OCI-M2 (cell line): ENCODE measurements around the gene SELPLG.
"Not testable (repeated sequence)": the region's sequence is repeated elsewhere in the genome, so short reads cannot be mapped to it uniquely, and the experiment has no call there.

Experiments
- DNase-seq: peaks from one replicate; lab custom pipeline; 2025; ENCODE audit not compliant: unreplicated experiment; lab: John Stamatoyannopoulos, UW

Gene SELPLG

DNA sequence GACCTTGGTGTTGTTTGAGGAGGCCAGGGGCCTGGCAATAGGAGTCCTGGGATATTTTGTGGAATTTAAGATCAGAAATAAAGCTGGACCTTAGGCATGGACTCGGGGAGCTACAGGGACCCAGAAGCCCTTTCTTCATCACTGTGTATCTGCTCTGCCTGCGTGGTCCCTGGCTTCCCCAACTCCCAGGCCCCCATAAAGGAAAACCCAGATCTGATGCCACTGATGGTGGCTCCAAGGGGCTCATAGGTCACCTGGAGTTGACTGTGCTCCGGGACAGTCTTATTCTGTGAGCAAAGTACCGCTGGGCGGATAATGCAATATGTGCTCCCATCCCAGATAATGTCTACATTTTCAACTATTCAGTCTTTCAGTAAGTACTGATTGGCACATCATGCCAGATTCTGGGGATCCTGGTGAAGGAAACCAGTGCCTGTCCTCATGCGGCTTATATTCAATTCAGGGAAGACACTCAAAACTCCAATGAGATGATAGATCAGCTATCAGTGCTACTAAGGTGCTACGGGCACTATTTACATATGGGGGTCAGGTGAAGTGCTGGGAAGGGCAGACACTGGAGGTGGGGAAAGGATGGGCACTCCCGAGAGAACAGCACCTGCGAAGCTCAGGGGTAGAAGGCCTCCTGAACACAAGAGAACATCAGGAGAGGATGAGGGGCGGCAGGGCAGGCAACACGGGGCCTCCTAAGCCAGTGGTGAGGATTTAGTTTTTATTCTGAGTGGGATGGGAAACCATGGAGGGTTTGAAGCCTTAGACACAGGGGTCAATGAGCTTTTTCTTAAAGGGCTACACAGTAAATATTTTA, 5.5 kb upstream of the SELPLG start:
- no peak for DNase-seq

DNA sequence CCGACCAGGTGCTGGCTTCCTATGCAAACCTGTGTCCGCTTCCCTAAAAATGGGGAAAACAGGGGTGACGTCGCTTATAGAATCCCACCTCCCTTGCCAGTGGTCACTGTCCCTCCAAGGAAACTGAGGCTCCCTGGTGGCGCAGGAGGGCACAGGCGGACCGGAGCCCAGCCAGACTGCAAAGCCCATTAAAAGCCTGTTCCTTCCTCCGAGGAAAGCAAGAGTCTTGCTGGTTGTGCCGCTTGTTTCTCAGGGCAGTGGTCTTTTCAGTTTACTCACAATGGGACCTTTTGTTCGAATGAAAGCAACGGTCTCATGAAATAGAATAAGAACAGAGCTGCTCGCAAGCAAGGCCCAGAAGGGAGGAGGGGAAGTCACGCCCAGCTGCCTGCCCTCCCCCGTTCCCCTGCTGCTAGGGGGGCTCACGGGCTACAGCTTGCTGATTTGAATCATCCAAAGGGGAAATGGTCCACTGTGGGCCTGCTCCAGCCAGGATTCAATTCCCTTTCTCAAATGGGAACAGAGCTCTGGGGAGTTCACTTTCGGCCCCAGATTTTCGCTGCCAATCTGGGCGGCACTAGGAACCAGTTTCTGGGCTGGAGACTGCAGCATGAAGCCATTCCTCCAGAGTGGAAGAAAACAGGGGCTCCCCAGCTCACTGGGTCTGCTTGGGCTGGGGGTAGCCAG, 4.6 kb upstream of the SELPLG start:
- no peak for DNase-seq

DNA sequence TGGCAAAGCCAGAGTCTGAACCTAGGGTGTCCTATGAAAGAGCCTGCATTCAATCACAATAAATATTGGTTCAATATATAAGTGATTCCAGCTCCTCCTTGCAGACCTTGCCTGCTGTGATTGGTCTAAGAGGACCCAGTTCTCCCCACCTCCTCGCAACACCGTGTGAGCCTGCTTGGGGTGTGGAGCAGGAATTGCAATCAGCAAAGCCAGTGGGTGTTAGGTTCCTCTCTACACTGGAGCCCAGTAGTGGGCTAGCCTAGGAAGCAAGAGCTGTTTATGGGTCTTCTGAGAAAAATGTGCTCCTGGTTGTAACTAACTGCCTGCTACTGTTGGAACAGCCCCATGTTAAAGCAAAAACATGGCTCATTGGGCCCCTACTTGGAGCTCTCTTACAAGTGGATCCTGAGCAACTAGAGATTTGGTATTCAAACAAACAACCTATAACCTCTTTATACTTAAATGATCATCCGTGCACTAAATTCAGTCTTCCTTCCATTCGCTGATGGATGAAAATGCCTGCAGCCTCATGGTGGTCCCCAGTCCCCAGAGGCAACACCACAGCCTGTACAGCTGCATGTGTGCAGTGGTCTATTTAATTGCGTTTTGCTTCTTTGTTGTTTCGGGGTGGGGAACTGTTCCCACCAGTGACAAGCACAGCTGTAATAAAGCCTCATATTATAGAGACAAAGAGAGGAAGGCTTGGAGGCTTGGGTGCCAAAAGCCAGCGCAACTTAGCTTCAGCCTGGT, 3.7 kb upstream of the SELPLG start:
- DNase-seq, result no peak

DNA sequence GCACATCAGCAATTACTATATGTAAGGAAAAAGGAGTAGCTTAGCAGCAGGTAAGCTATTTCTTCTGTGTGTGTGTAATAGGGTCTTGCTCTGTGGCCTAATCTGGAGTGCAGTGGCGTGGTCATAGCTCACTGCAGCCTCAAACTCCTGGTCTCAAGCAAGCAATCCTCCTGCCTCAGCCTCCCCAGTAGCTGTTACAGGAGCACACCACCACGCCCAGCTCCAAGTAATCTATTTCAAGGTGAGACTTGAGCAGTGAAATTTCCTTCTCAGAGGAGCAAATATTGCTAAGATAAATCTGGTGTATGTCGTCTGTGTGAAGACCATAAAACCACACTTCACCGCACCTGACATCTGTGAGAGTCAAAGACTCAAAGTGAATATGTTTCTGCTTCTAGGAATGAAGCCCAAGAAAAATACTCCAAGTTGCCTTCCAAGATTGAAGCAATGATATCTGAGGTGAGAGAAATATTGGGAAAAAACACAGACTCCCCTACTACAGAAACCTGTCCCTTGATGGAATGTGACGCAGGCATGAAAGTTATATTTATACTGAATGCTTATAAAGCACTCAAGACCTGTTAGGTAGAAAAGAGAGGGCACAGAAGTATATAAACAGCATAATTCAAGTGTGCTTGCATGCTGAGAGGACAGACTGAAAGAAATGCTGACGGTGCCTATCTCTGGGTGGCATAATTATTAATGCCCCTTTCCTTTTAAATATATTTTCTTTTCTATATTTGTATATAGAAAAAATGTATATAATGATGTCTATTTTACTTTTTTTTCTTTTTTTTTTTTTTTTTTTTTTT, 2.5 kb upstream of the SELPLG start:
- no peak for DNase-seq

DNA sequence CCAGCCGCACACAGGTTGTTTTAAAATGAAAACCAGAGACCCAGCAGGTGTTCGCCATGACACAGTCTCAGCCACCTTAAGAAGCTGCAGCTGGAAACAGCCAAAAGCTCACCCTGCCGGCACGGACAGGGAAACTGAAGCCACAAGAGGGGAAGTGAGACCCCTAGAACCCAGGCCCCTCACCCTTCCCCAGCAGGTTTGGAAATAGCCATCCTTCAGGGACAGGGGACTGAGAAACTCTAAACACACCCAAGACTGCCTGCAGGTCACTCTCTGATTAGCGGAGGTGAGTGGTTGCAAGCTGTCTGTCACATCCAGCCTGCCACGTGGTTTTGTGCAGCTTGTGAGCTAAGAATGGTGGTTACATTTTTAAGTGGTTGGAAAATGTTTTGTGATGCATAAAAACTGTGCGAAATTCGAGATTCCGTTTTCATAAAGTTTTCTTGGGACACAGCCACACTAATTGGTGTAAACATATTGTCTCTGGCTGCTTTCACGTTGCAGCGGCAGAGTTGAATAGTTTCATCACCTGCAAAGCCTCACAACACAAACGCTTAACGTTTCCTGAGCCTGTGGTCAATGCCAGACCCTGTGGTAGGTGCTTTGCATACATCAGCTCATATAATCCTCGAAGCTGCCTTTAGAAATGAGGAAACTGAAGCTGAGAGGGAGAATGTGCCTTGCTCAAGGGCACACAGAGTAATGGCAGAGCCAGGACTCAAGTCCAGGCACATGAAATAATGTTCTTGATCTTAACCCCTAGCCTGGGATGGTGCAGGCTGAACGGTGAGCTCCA, 1.7 kb upstream of the SELPLG start:
- DNase-seq, result no peak

DNA sequence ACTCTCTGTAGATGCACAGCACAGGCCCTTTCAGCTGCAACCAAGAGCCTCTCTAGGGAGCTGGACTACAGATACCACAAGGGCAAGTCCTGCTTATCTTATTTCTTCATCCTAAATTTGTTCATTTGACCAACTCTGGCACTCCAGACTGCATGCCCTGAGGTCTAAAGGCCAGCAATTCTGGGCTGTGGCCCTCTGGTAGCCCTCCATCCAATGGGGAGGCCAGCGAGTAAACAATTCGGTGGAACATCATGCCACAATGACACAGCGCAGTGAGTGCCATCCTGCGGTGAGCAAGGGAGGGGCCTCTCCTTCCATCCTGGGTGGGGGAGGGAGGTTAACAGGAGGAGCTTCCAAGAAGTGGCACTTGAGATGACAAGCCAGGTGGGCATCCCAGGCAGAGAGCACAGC, 652 bp upstream of the SELPLG start:
- no peak for DNase-seq

DNA sequence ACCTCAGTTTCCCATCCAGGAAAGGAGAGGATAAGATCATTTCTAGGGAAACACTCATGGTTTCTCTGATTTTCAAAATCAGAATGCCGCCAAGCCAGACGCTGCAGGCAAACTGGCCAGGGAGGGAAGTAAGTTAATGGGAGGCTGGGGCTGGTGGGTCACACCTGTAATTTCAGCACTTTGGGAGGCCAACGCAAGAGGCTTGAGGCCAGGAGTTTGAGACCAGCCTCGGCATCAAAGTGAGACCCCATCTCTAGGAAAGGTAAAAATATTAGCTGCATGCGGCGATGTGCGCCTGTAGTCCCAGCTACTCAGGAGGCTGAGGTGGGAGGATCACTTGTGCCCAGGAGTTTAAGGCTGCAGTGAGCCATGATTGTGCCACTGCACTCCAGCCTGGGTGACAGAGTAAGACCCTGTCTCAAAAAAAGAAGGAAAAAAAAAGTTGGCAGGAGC, 587 bp downstream of the SELPLG start:
- DNase-seq, result no peak

DNA sequence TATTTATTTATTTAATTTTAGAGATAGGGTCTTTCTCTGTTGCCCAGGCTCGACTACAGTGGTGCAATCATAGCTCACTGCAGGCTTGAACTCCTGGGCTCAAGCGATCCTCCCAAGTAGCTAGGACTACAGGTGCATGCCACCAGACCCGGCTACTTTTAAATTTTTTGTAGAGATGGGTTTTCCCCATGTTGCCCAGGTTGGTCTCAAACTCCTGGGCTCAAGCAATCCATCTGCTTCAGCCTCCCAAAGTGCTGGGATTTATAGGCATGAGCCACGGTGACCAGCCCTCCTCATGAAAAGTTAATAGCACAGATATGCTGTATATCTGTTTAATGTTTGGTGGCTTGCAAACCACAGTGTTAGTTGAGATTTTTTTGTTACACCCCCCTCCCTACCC, 2.4 kb downstream of the SELPLG start:
- not testable (repeated sequence) for DNase-seq

DNA sequence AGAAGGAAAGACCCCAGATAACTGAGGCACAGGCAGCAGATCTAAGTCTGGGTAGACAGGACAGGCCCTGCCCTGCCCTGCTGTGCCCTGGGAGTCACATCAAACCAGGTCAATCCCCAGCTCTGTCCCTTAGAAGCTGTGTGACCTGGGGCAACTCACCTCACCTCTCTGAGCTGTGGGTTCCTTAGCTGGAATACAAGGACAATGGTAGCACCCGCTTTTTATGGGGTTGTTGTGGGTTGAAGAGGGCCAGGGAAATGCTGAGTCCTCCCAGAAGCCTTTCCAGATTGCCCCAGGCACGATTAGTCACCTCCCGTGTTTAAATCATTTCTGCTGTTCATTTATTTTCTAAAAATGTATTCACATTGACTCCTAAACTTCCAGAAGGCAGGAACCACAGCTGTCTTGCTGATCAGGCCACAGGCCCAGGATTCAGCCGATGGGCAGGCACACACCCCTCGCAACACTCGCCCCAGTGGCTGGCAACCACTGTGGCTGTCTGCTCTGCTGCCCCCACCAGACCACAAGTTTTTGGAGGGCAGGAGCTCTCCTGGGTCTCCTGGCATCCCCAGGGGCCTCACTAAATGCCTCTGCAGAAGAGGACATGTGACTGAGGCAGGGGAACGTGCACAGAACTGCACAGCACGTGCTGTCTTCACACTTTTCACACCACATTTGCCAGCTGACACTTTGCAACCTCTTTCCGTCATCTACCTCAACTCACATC, 3.0 kb downstream of the SELPLG start:
- no peak for DNase-seq

DNA sequence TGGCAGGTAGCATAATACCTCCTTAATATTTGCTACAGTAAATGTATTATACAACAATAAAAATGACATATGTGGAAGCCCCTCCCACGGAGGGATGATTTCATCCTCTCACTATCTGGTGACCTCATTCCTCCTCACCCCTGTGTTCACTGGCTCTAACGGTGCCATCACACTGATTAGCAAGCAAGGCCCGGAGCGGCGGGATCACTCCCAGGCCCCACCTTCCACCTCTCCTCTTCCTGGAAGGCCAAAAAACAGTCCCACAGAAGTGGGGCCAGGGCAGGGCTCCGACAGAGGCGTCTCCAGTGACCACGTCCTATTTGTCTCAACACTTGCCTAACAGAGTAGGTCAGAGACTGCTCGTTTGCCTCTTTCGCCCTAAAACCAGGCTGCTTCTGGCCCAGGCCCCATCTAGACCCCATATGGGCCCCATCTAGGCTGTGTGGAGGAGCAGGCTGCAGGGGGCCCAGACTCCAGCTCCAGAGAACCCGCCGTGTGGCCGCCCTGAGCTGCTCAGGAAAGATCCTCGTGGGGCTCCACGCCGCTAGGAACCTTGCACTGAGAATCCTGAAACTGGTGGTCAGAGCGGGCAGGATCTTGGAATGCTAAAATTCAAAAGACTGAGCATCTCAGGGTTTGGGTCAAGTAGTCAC, 3.7 kb downstream of the SELPLG start:
- DNase-seq, result no peak

DNA sequence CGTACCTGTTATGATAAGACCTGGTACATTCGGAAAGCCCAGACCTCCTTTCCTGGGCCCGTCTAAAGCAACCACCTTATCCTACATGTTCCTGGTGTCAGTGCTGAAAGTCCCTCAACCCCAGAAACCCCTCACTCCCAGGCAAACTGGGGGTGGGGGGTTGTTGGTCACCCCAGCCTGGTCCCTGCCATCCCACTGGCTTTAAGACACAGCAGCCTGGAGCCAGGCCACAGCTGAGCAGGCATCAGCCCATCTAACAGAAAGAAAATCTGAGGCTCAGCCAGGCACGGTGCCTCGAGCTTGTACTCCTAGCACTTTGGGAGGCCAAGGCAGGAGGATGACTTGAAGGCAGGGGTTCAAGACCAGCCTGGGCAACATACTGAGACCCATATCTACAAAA, 4.5 kb downstream of the SELPLG start:
- DNase-seq, result no peak

DNA sequence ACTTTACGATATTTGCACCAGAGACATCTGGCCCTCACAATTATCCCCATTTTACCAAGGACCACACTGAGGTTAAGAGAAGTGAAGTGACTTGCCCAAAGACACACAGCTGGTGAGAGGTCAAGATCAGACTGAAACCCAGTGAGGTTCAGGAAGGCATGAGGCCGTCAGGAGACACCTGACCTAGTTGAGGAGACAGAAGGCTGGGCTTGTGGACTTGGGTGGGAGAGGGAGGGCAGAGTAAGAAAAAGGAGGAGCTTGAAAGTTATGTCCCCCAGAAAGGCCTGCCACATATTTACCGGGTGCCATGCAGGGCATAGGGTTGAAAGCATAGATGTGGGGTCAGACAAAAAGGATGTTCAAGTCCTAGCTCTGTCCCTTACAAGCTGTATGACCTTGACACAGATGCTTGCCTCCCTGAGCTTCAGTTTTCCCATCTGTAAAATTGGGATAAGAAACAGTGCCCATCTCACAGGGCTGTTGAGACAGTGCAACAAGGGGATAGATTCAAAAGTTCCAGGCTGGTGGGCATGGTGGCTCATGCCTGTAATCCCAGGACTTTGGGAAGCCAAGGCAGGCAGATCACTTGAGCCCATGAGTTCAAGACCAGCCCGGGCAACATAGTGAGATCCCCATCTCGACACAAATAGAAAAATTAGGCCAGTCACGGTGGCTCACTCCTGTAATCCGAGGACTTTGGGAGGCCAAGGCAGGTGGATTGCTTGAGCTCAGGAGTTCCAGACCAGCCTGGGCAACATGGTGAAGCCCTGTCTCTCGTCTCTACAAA, 6.4 kb downstream of the SELPLG start:
- DNase-seq, result no peak

DNA sequence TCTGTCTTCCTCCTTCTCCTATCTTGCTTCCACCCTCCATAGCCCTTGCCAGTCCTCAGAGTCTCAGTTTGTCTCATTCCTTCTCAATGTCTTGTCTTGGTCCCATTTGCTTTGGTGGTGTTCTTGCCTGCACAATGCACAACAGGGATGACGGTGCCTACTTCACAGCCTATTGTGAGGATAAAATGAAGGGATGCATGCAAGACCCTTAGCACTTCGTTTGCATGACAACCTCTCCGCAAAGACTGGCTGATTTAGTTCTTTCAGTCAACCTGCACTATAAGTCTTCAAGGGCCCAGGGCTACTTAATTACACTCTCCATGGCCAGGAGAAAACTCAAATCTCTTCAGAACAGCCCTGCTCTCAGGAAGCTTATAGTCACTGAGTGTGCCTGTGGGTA, 8.5 kb downstream of the SELPLG start:
- DNase-seq, result no peak

DNA sequence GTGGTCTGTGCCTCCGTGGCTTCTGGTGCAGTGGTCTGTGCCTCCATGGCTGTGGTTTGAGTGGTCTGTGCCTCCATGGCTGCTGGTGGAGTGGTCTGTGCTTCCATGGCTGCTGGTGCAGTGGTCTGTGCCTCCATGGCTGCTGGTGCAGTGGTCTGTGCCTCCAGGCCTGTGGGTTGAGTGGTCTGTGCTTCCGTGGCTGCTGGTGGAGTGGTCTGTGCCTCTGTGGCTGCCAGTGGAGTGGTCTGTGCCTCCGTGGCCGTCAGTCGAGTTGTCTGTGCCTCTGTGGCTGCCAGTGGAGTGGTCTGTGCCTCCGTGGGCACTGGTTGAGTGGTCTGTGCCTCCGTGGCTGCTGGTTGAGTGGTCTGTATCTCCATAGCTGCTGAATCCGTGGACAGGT, 10.1 kb downstream of the SELPLG start:
- DNase-seq, result no peak

DNA sequence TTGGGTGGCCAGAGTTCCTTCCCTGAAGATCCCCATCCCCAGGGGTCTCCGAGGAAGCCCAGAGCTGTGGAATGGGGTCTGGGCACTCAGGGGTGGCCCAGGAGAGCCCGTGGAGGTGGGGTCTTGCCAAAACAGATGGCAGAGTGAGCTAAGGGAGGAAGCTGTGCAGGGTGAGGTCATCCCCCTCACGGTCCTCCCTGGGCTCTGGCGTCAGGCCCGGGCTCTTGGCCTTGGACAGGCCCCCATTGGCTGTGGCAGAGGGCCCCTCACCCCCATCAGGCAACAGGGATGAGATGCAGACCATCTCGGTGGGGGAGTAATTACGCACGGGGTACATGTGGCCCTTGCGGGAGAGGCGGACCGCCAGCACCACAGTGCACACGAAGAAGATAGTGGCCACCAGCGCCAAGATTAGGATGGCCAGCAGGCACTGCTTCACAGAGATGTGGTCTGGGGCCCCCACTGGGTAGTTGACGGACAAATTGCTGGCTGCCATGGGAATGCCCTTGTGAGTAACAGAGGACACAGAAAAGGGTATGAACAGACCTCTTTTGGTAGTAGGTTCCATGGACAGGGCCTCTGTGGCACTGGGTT, 10.7 kb downstream of the SELPLG start:
- no peak for DNase-seq

DNA sequence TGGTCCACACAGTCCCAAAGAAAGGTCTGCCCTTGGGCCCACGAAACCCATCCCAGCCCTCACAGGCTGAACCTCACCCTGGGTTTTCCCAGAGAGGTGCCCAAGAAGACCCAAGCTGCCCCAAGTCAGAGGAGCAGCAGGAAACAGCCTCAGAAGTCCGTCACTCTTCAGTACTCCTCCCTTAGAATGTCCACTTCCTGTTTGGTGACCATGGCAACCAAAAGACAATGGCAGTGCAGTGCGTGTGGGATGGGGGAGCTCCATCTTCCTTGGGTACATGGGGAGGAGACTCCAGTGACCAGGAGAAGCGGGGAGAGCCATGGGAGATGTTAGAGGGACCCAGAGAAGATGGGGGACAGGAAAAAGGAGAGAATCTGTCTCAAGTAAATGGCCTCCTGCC, 11.3 kb downstream of the SELPLG start:
- no peak for DNase-seq

DNA sequence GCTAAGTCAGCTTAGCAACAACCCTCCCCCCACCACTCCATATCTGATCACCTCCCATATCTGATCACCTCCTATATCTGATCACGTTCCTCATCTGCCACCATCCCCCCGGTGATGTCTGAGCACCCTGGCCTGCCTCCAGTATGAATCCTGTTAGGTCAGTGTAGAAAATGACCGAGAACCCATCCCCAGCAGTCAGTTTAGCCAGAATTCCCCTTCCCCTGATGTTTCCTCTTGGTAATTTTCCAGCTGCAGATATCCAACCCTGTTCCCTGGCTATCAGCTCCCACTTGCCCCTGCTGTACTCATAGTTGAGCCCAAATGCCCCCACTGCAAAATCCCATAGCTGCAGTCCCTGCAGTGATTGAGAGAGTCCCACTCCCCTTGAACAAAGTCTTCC, 12.5 kb downstream of the SELPLG start:
- DNase-seq, result no peak
